Neutrophil (primary cell): ENCODE results near the gene KRT36.

Experiments used
- H3K27ac ChIP-seq: fragments of 200-600 bp; sonication (generic); 2 replicates; pipeline ENCODE4 v1.5.1; 2016; ENCODE audit warnings: mild to moderate bottlenecking, moderate library complexity
- H3K27me3 ChIP-seq: fragments of 200-600 bp; sonication (generic); 2 replicates; pipeline ENCODE4 v1.6.0; 2016; ENCODE audit warnings: mild to moderate bottlenecking
- H3K36me3 ChIP-seq: fragments of 200-600 bp; sonication (generic); 2 replicates; pipeline ENCODE4 v1.5.1; 2017
- H3K4me1 ChIP-seq, 2 experiments: fragments of 200-600 bp in 1 of 2; sonication (generic) in 1 of 2; 1 replicate in 1 of 2; 2 replicates in 1 of 2; pipeline versions ENCODE4 v1.5.1 to v1.6.1; 2013 to 2016; ENCODE audit warnings: low read depth in 1 of 2, low read length in 1 of 2, mild to moderate bottlenecking in 1 of 2, moderate library complexity in 1 of 2; ENCODE audit not compliant: control insufficient read depth in 1 of 2, insufficient read depth in 1 of 2
- H3K4me3 ChIP-seq, 2 experiments: fragments of 200-600 bp in 1 of 2; sonication (generic) in 1 of 2; 1 replicate in 1 of 2; 2 replicates in 1 of 2; pipeline ENCODE4 v1.5.1; 2013 to 2016; ENCODE audit warnings: low read depth in 1 of 2, low read length in 1 of 2, mild to moderate bottlenecking in 1 of 2, moderate library complexity in 1 of 2
- H3K9me3 ChIP-seq: fragments of 200-600 bp; sonication (generic); 2 replicates; pipeline ENCODE4 v1.5.1; 2016
- CTCF ChIP-seq: fragments of 200-600 bp; sonication (generic); IDR thresholded peaks from 2 replicates; pipeline ENCODE4 v1.5.1; 2016; ENCODE audit warnings: antibody characterized with exemption

Gene KRT36

GRCh38 chr17:41516147-41516829 lies 26.6 kb upstream of the KRT36 start:
- Histone ChIP-seq H3K36me3 (no peaks in the 10 kb centered on the region), H3K27me3 (peaks cover 5% of the 10 kb centered on the region), H3K9me3 (no peaks in the 10 kb centered on the region), H3K4me1 (peaks cover 17 to 26% of the 10 kb centered on the region in 2 experiments), H3K27ac (no peak overlapping the region), H3K4me3 (no peak overlapping the region)
- TF ChIP-seq CTCF = no peak

GRCh38 chr17:41513168-41513547 lies 23.4 kb upstream of the KRT36 start:
- Histone ChIP-seq H3K4me3 (peak overlapping the region in 1 of 2 experiments; percentile 43), H3K4me1 (peaks cover 17 to 34% of the 10 kb centered on the region in 2 experiments), H3K36me3 (no peaks in the 10 kb centered on the region), H3K9me3 (no peaks in the 10 kb centered on the region), H3K27me3 (no peaks in the 10 kb centered on the region), H3K27ac (peak overlapping the region; percentile 80)
- TF ChIP-seq CTCF = no peak

GRCh38 chr17:41512546-41513167 lies 22.9 kb upstream of the KRT36 start:
- no peaks in the 10 kb centered on the region for H3K27me3 ChIP-seq
- no peak for TF ChIP-seq CTCF
- peaks cover 17 to 34% of the 10 kb centered on the region in 2 experiments for H3K4me1 ChIP-seq
- H3K27ac ChIP-seq = peak overlapping the region; percentile 80
- no peaks in the 10 kb centered on the region for H3K36me3 ChIP-seq
- H3K4me3 ChIP-seq = peak overlapping the region; percentile 28 to 43
- no peaks in the 10 kb centered on the region for H3K9me3 ChIP-seq

- Histone ChIP-seq H3K27ac (peak overlapping the region; percentile 80), H3K36me3 (no peaks in the 10 kb centered on the region), H3K4me1 (peaks cover 17 to 34% of the 10 kb centered on the region in 2 experiments), H3K4me3 (no peak overlapping the region), H3K9me3 (no peaks in the 10 kb centered on the region), H3K27me3 (no peaks in the 10 kb centered on the region)
- TF ChIP-seq CTCF = no peak
Observed at GRCh38 chr17:41511716-41512115, 22.0 kb upstream of the KRT36 start.

GRCh38 chr17:41511116-41511515 lies 21.4 kb upstream of the KRT36 start:
- Histone ChIP-seq H3K4me1 (peaks cover 17 to 34% of the 10 kb centered on the region in 2 experiments), H3K36me3 (no peaks in the 10 kb centered on the region), H3K27ac (no peak overlapping the region), H3K4me3 (no peak overlapping the region), H3K9me3 (no peaks in the 10 kb centered on the region), H3K27me3 (no peaks in the 10 kb centered on the region)
- no peak for TF ChIP-seq CTCF
